ENCODE results near the gene SDK1.

SDK1 gene

DNA sequence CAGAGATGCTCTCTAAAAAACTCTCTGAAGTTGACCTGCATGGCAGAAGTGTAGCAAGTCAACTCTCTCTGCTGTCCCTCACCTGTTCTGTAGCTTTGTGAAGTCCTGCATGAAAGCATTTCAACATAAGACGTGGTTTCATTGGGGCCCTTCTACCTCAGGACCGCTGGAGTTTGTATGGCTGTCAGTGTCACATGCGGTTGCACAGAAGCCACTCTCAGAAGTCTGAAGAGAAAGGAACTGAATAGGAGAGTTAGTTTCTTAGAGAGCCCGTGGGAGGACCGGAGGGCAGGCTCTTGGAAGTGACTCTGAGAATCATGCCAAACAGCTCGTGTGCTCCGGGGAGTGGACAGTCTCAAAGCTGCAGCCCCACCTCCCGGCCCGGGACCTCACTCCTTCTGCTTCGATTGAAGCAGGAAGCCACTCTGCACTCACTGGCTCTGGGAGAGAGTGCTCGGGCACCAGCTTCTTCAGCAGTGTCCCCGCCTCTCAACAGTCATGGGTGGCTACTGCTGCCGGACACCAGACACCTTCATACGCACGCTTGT is 486.7 kb downstream of the SDK1 start:
- DNase-seq (ENCODE audit: low read depth in 3 of 3) = no peak

DNA sequence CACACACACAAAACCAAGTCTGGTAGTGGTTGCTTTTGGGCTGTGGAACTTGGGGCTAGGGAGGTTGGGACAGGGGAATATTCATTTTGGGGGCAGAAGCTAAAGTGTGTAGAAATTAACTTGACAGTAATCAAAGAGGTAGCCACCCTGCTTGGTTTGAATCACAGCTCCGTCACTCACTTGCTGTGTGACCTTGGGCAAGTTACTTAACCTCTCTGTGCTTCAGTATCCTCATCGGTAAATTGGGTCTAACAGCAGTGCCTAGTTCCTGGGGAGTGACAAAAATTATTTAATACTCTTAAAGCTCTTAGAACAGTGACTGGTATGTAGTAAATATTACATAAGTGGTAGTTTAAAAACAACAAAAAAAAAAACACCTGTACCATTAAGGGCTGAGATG is 489.8 kb downstream of the SDK1 start:
- DNase-seq (ENCODE audit: low read depth in 3 of 3) = no peak

DNA sequence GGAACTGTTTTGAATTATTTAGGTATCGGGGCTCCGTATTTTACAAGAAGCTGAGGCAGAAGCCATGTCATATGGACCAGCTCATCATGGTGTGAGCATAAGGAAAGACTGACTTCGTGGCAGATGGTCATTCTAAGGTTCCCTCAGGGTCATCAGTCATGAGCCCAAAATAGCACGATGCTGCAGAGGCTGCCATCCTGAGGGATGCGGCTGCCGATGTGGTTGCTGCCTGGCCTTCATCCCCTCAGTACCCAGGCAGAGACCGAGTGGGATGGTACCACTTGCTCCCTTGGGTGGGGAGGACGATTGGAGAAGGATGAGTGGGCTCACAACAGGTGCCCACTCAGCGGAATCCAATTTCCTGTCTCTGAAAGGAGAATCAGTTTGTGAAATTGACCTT is 490.3 kb downstream of the SDK1 start:
- no peak for DNase-seq (ENCODE audit: low read depth in 3 of 3)

DNA sequence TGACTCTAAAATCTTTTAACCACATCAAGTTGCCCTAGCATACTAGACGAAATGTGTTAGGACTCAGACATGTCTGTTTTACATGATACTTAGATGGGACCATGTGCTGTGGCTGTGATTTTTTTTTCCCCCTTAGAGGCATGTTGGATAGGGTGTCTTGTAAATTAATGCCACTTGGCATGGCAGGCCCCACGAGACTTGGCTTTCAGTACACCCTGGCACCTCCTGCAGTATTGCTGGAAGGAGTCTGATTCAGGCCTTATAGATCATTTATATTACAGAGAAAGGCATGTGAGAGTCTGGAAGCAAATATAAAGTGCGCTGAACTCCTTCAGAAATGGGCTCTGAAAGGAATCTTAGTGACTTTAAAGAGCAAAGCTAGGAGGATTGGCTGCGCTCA is 494.1 kb downstream of the SDK1 start:
- DNase-seq (ENCODE audit: low read depth in 3 of 3) = no peak

DNA sequence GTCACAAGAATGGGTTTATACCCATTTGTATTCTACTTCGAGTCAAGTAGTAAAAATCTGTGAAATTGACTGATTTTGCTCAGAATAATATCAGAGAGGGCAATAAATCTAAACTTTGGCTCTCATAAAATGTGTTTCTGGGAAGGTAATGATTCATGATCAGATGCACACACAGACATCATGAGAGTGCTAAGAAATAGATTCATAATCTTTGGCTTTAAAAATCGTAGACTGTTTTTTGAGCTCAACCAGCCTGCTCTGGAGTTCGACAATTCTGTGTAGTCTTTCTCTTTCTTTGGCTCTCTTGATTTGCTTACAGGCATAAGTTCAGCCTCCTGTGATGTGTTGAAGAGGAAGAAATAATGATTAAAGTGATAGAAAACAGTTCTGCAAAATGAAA is 494.7 kb downstream of the SDK1 start:
- no peak for DNase-seq (ENCODE audit: low read depth in 3 of 3)

DNA sequence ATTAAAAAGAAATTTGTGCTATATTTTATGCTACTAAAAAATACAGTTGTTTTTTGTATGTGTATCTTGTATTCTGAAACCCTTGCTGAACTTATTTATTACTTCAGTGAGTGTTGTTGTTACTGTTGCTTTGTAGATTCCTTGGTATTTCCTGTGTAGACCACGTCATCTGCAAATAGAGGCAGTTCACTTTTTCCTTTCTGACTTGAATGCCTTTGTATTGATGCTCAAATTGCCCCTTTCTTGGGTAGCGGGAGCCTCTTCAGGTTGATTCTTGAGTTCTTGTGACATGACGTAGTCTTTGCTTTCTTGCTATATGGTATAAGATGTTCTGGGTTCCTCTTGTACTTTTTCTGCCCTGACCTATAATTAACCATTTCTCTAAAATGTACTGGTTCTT is 504.1 kb downstream of the SDK1 start:
- DNase-seq (ENCODE audit: low read depth in 3 of 3) = no peak

DNA sequence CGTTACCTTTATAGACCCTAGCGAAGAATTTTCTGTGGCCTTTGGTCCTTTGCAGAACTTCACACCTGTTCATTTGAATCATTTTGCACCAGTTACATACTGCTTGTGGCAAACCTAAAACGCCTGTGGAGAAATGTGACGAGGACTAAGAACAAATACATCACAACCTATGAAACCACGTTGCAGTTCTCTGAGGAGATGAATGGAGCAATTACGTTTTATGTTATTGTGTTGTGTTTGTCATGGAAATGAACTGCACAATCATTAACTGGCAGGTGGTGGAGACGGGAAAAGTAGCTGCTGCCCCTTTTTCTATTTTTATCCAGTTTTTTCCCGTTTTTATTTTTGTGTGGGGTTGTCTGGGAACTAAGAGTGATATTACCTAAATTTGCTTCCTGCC is 505.5 kb downstream of the SDK1 start:
- DNase-seq (ENCODE audit: low read depth in 3 of 3) = no peak

DNA sequence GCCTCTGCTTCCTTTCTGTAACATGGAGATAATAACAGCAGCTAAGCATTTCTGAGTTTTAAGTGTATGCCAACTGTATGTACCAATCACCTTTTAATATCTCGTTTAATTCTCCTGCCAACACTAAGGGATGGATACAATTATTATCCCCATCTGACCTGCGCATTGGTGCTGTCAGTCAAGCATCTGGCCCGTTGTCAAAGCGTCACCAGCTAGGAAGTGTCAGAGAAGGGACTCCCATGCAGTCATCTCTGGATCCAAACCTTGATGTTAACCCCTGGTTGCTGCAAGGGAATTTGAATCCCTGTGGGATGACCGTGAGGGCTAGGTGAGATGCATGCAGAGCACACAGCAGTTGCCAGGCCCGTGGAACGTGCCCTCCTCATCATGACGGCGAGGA is 506.8 kb downstream of the SDK1 start:
- DNase-seq (ENCODE audit: low read depth in 3 of 3) = no peak

DNA sequence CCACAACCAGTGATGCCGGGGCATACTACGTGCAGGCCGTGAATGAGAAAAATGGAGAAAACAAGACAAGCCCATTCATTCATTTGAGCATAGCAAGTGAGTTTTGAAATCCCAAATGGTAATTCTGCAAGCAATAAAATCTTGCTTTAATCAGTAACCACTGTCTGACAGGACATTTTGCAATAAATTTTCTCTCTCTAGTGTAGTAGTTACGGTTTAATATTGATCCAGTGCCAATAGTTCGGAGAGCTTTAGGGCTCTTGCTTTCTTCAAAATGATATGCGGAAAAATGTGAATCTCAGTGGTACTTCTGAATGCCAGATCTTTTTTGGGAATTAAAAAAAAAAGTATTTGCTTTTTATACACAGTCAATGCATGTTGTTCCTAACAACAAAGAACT is 520.4 kb downstream of the SDK1 start:
- DNase-seq (ENCODE audit: low read depth in 3 of 3) = no peak

DNA sequence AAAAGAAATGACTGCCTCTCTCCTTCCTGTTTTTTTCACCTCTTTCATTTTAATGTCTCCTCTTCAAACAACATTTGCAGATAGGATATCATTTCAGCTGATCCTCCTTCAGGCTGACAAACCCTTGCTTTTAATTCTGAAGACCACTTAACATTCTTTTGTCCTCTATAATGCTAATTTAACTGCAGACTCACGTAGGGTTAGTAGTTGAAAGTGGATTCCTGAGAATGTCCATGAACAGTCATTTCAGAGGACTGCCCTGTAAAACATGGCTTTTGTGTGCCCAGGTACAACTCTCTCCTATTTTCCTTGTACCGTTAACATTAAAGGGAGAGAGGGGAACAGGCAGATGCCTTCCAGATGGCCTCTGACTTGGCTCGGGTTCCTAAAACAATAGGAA is 524.4 kb downstream of the SDK1 start:
- DNase-seq (ENCODE audit: low read depth in 3 of 3) = no peak

DNA sequence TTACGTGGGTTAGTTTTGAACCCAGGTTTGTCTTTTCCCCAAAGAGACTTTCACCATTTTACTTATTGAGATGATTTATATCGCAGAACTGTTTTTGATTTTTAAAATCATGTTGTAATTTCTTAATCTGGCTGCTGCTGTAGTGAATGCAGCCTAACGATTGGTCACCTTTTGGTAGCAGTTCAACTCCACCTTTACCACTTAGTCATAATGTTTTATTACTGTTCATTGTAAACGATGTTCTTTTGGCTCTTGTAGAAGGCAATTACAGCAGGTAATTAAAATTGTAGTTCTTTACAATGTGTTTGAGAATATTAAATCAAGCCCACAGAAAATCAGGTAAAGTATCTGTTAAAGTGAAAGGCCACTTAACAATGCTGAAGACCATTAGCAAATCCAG is 531.1 kb downstream of the SDK1 start:
- DNase-seq (ENCODE audit: low read depth in 3 of 3) = no peak

DNA sequence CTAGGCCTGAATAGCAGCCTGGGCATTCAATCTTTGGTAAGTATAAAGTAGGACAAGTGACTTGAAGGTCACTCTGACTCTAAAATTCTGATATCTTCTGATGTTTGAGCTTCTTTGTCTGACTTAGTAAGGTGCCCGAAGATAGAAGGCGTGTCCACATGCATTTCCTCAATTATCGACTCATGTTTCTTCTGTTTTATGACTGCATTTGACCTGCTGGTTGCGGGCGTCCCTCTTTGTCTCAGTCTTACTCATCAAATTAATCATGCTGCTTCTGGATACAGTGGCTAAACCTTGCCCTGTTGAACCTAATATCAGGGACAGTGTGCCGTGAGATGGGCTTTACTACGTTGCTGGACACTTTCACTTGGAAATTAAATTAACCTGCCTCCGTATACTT is 534.1 kb downstream of the SDK1 start:
- no peak for DNase-seq (ENCODE audit: low read depth in 3 of 3)

DNA sequence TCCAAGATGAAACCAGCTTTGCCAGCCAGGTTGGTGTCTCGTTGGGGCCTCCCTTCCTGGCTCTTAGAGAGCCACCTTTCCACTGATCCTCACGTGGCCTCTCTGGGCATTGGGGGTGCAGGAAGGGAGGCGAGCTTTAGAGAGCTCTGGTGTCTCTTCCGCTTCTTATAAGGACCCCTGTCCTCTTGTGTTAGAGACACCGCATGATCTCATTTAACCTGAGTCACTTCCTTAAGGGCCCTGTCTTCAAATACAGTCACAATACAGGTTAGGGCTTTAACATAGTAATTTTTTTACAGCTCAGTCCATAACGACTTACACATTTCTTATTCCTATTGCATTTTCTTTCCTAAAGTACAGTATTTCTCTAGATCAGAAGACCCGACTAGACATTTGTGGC is 535.8 kb downstream of the SDK1 start:
- no peak for DNase-seq (ENCODE audit: low read depth in 3 of 3)

DNA sequence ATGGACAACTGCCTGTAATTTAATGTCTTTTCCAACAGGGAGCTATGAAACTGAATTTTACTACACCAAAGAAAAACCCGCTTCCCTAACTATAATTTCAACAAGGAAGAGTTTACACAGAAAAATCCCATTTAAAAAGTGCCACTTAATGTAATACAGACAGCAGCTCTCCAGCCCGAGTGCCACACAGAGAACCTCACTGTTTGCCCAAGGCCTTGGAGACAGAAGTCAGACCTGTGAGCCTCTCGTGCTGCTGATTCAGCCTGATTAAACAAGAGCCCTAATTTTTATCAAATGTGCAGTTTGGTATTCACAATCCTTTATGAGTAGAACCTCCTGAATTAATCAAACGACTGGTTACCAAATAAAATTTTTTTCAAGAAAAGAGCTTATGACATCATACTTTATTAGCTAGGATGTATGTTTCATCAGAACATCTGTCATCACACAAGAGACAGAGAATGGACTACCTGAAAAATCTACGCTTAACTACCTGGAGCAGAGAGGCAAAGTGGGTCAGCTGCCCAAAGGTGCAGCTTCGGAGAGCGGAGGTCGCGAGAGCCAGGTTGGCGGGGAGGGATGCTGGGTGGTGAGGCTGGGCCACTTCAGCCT is 543.6 kb downstream of the SDK1 start:
- no peak for DNase-seq (ENCODE audit: low read depth in 3 of 3)

DNA sequence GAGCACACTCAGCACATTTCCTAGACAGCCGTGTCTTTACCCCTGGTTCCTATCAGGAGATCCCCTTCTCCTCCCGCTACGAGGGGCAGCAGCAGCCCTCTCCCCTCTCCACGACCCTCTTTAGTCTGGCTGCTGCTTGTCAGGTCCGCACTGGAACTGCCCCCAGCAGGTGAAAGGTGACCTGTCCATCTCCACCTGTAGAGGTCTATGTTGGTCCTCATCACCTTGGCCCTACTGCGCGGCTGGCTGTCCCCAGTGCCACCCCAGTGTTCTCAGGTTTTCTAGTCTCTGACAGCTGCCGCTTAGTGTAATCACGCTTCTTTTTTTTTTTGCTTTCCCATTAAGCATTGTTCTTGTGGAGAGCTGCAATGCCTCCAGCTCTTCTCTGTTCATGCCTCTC is 545.7 kb downstream of the SDK1 start:
- DNase-seq (ENCODE audit: low read depth in 3 of 3) = no peak

DNA sequence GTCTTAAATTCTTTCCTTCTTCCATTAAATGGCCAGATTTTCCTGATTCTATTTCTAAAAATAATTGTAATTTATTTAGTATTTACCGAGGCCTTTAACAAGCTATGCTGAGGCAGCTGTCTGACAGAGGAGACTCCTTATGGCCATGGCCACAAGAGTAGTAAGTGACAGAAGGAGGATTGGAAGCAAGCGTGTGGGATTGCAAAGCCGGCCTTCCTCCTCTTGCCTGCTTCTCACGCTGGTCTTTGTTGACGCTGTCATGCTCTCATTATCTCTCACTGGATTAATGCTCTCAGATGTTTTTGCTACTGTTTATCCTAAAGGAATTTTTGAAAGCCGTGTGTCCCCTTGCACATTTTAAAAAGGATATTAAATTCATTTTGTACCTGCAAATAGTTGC is 546.3 kb downstream of the SDK1 start:
- DNase-seq (ENCODE audit: low read depth in 3 of 3) = no peak

DNA sequence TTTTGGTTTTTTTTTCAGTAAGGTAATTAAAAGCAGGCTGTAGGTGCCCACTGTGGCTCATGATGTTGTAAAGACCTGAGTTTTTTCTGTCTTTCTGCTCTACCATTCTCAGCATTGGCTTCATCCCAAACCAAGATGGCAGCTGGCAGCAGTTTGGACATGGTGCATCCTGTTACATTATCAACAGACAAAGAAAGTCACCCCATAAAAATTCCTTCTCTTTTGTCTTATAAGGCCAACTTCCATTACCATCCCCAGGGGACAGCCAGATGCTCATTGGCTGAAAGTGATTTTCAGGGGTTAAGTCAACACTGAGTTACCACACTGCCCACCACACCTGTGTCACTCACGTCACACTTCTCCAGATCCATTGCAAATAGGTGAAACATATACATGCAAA is 558.4 kb downstream of the SDK1 start:
- DNase-seq (ENCODE audit: low read depth in 3 of 3) = no peak

DNA sequence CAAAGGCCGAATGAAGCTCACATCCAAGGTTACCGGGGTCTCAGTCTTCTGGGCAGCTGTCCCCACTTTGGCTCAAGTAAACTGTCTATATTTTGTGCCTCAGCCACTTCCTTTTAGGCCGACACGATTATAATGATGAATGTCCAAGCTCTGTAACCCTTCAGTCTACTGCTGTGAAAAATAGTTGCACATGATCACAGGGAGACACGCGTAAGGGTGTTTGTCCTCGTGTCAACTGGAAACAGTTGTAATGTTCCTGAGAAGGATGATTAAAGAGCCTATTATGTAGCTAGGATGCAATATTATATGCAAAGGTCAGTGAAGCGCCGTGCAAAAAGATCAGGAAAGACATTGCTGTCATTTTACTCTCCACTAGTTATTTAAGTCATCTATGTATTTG is 559.9 kb downstream of the SDK1 start:
- no peak for DNase-seq (ENCODE audit: low read depth in 3 of 3)

DNA sequence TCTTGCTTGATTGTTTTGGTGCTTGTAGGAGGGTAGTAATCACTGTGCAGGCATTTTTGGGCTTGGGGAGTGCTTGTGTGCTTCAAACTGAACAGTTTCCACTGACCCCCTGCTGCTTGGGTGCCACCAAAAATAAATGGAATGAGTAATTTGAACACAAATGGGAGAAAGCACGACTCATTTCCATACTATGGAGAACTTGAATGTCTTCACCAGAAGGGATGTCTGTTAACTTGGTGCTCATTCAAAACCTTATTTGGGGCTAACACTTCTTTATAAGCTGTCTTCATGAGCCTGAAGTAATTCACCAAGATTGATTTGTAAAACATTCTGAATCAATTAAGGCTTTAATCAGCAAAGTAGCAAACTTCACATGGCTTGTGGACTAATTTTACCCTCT is 560.3 kb downstream of the SDK1 start:
- DNase-seq (ENCODE audit: low read depth in 3 of 3) = no peak

DNA sequence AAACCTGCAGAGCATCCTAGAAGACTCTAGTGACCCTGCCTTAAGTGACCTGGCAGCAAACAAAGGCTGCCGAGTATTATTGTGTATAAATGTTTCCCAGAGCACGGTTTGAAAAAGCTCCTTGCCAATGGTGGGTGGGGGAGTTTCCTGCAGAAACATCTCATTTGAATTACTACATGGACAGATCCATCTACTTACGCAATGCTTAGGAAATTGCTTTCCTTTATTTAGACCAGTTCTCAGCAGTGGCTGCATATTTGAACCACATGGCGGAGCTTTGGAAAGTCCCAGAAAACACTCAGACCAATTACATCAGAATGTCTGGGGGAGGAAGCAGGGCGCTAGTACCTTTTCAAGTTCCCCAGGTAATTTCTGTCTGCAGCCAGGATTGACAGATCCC is 560.9 kb downstream of the SDK1 start:
- no peak for DNase-seq (ENCODE audit: low read depth in 3 of 3)

DNA sequence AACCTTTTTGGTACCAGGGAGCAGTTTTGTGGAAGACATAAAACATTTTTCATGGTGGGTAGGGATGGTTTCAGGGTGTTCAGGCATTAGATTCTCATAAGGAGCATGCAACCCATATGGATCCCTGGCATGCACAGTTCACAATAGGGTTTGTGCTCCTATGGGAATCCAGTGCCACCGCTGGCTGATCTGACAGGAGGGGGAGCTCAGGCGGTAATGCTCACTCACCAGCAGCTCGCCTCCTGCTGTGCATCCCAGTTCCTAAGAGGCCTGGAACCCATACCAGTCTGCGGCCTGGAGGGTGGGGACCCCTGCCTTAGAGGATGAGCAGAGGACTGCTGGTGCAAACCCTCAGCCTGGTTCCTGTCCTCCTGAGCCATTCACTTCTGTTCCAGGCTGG is 561.7 kb downstream of the SDK1 start:
- DNase-seq (ENCODE audit: low read depth in 3 of 3) = no peak

DNA sequence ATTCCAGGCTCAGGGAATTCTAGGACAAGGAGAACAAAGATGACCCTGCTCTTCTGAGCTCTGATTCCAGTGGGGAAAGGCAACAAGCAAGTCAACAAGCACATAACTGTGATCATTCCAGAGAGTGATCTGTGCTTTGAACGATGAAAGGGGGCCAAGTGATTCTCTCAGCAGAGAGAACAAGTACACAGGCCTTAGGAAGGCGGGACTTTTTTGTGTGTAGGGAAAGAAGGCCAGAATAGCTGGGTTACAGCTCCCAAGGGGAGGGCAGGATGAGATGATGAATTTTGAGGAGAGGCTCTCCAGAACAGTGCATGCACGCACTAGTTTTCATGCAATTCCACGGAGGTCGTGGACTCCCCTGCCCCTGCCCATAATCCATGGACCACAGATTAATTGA is 565.2 kb downstream of the SDK1 start:
- no peak for DNase-seq (ENCODE audit: low read depth in 3 of 3)

DNA sequence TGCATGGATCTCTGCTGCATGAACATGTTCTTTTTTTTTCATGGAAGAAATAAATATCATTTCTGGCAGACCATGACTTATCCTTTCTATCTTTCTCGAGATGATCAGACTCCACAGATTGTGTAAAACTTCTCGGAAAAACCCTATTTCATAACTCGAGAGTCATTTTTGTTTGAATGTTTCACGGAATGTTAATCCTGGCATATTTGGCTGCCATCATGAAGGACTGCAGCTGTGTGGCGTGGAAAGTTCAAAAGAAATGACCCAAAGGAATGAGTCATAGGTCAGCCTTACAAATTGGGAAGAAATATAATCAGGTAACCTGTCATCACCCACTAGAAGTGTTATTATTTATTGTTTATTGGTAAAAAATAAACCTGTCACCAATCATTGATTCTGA is 566.8 kb downstream of the SDK1 start:
- no peak for DNase-seq (ENCODE audit: low read depth in 3 of 3)

DNA sequence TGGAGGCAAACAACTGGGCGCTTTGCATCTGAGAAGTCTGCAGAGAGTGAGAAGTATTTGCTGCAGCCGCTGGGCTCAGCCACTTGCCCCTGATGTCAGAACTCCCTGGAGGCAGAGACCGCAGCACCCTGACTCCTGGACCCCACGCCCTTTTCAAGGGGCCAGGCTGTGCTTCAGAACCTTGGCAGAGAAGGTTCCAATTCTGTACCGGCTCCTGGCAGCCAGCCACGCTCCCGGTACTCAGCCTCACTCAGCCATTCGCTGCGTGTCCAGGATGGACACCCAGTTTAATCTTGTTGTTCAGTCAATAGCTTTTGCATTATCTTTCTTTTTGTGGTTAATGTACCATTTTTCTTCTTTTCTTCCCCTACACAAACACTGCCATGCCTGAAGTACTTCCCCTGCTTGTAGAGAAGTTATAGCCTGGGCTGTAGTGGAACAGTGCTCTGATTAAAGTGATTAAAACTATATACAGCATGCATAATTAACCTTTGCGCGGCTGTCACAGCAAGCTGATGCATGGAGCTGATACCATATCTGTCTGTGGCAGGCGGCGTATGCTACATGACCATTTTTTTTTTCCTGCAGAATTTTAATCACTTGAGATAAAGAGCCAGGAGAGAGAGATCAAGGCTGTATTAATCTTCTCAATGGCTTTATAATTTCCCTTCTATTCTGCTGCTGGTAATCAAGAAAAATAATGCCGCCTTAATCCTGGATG is 578.5 kb downstream of the SDK1 start:
- no peak for DNase-seq (ENCODE audit: low read depth in 3 of 3)
